GM19351 (cell line): Measurements from ENCODE around the gene MKNK2.

Source experiments
- ATAC-seq: cut with Tn5 transposase; IDR thresholded peaks from one replicate; pipeline ENCODE4 v1.9.1; 2021; ENCODE audit warnings: mild to moderate bottlenecking, moderate library complexity; ENCODE audit not compliant: unreplicated experiment

The MKNK2 gene

DNA sequence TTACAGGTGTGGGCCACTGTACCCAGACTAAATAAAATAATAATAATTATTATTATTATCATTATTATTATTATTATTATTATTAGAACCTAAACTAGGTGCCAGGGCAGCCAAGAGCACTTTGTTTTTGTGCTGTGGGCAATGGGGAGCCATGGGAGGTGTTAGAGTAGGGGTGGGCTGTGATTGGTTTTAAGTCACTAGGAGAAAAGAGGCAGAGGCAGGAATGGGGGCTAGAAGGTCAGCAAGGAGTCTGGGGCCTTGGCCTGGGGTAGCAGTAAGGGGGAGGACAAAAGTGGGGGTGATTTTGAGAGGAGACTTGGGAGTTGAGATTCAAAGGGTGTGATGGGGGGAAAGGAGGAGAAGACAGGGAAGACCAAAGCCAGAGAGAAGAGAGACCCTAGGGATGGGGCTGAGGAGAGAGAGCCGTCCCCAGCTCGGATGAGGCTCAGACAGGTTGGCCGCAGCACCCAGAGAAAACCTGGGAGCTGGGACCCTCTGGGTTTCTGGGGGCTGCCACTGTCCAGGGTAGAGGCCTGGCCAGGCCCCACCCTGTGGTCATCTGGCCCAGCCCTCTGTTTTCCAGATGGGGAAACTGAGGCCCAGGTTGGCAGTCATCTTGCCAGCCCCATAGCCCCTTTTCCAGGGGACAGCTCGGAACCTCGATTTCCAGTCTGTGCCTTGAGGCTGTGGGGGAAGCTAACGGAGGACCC, 17.8 kb downstream of the MKNK2 start:
- no peak for ATAC-seq

DNA sequence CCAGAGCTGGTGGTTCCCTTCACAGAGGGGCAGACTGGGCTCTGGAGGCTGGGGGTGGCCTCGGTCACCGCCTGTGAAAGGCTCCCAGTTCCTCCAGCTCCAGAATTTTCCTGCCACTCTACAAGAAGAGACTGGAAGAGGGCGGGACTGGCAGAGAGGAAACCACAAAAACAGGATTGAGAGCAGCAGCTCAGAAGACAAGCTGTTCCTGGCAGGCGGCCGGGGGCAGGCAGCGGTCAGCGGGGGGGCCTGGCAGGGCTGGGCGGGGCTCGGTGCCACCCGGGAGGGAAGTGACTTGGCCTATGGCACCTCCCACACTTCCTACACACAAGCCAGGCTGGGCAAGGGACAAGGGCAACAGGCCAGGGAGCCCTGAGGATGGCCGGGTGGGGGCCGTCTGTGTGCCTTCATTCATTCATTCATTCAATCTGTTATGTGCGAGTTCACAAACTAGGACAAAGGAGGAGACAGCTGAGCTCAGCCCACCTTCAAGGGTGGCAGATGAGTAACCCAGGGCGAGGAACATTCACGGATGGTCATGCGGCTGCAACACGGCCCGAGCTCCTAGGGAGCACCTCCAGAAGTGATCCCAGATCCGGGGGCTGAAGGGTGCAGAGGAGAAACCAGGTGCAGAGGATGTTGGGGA, 18.6 kb downstream of the MKNK2 start:
- ATAC-seq = no peak

- ATAC-seq = no peak
These were observed 23.7 kb downstream of the MKNK2 start for GRCh38 chr19:2027361-2027760.

GRCh38 chr19:2026770-2027169, 24.3 kb downstream of the MKNK2 start:
- ATAC-seq = no peak

- no peak for ATAC-seq
These were observed 28.8 kb downstream of the MKNK2 start for GRCh38 chr19:2022289-2022688.

DNA sequence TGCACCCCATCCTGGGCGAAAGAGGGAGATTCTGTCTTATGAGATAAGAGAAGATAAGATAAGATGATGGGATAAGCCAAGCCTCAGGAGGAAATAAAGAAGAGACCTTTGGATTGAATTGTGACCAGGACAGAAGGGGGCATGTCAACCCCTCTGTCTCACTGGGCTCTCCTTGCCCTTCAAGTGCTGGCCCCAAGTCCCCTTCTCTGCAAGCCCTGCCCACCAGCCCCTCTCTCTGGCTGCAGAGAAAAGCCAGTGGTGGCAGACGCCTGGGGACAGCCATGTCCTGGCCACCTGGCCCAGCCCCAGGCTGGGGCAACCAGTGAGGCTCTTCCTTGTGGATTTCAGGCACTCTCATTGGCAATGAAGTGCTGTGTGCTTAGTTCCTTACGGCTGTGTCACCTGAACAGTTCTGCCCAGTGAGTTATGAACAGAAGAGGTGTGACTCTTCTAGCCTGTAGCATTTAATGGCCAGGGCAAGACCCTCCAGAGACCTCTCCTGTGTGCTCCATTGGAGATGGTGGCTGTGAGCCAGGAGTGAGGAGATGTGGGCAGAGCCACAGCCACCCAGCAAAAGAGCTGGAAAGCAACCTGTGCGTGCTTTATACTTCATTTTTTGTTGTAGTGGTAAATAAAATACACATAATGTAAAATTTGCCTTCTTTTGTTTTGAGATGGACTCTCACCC, 29.4 kb downstream of the MKNK2 start:
- no peak for ATAC-seq

- no peak for ATAC-seq
These were observed 32.3 kb downstream of the MKNK2 start for GRCh38 chr19:2018752-2019151.

- no peak for ATAC-seq
These were observed 34.8 kb downstream of the MKNK2 start for GRCh38 chr19:2016041-2016807.

GRCh38 chr19:2015608-2015950, 35.5 kb downstream of the MKNK2 start, which contains the start of gene BTBD2:
BTBD2 (minus strand) TSS chr19:2015714; CDS start chr19:2015703, 11 bp downstream.
- no peak for ATAC-seq

- ATAC-seq = no peak
These were observed 36.1 kb downstream of the MKNK2 start for GRCh38 chr19:2014731-2015607.

GRCh38 chr19:2014131-2014571, 36.9 kb downstream of the MKNK2 start:
- ATAC-seq = no peak

- no peak for ATAC-seq
These were observed 37.4 kb downstream of the MKNK2 start for GRCh38 chr19:2013683-2013961.

GRCh38 chr19:2012941-2013682, 37.9 kb downstream of the MKNK2 start:
- no peak for ATAC-seq

DNA sequence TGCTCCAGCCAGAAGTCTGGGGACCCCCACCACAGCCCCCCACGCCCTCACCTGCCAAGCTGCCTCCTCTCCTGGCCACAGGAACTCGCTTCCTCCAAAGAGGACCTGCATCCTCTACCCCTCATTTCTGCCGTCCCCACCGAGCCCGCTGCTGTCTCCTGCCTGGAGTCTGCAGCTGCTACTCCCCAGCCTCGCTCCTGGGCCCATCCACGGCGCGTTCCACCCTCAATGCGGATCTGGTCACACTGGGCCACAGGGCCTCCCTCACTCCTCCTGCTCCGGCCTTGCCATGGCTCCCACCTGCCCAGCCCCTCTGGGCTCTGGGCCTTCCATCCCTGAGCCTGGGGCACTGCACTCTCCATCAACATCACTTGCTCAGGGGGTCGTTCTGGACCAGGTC, 39.9 kb downstream of the MKNK2 start:
- no peak for ATAC-seq

- ATAC-seq = no peak
These were observed 40.8 kb downstream of the MKNK2 start for GRCh38 chr19:2010135-2010668.

DNA sequence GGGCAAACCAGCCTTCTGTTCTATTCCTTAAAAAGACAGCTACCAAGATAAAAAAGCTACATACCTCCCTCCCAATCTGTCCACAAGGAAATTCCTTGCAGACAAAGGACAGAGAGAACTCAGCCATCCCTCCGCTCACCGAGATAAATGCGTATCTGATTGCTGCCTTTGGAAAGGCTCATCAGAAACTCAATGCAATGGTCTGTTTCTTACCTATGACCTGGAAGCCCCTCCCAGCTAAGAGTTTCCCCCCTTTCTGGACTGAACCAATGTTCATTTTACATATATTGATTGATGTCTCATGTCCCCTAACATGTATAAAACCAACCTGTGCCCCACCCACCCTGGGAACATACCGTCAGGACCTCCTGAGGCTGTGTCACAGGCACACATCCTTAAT, 47.2 kb downstream of the MKNK2 start:
- no peak for ATAC-seq

GRCh38 chr19:1999856-2000515, 51.1 kb downstream of the MKNK2 start:
- ATAC-seq = no peak

DNA sequence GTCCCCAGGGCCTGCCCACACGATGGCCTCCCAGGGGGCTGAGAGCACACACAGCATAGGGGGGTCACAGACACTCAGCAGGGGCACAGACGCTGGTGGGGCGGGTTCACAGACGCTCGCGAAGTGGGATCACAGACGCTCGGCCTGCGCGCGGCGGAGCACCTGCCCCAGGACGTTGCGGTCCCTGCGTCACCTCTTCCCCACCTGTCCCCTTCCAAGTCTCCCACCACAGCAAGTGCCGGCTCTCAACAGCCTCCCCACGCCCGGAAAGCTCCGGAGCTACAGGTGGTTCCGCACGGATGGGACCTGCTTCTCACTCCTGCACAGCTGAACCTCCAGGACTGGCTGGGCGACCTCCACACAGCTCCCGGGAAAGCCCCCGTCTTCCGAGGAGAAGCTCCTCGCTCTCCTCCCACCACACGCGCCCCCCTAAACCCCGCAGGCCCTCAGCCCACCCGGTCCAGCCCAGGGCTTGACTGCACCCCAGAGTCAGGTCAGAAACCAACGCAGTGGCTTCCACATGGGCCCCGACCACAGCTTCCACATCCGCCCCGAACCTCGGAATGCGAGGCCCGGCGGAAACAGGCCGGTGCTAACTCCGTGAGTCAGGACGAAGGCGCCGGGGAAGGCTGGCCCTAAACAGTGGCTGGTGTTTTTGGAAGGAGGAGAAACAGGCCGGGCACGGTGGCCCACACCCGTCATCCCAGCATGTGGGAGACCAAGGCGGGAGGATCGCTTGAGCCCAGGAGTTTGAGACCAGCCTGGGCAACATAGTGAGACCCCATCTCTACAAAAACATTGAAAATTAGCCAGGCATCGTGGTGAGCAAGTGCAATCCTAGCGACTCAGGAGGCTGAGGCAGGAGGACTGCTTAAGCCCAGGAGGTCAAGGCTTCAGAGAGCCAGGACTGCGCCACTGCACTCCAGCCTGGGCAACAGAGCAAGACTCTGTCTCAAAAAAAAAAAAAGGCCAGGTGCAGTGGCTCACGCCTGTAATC, 52.0 kb downstream of the MKNK2 start:
- ATAC-seq = no peak
